ENCODE results near the gene HHIPL1.

HHIPL1 gene

GRCh38 chr14:99716091-99716849 is 71.3 kb downstream of the HHIPL1 start:
- Histone ChIP-seq H3K4me2 (ENCODE audit: insufficient read depth, low read length) (no peak overlapping the region), H3K9ac (ENCODE audit: low read depth, low read length) (no peak overlapping the region), H3K27me3 (ENCODE audit: insufficient read depth, low read length, poor library complexity) (no peaks in the 10 kb centered on the region), H2AFZ (ENCODE audit: low read depth, low read length) (no peak overlapping the region), H3K27ac (ENCODE audit: low read length) (no peak overlapping the region), H3K36me3 (ENCODE audit: insufficient read depth, low read length) (no peaks in the 10 kb centered on the region), H3K4me3 (ENCODE audit: low read depth in 1 of 2, low read length in 2 of 2) (no peak overlapping the region), H3K9me3 (ENCODE audit: insufficient read depth, low read length, severe bottlenecking) (no peaks in the 10 kb centered on the region), H3K4me1 (ENCODE audit: insufficient read depth, low read length) (no peaks in the 10 kb centered on the region), H3K79me2 (ENCODE audit: insufficient read depth, low read length) (no peaks in the 10 kb centered on the region), H4K20me1 (ENCODE audit: insufficient read depth, low read length) (no peaks in the 10 kb centered on the region)
- DNase-seq = no peak
- TF ChIP-seq CTCF (IDR thresholded peaks at IDR 0.05; ENCODE audit: borderline replicate concordance, extremely low read depth, low read length, poor library complexity, severe bottlenecking) (no peak), EZH2 (IDR thresholded peaks at IDR 0.05; ENCODE audit: borderline replicate concordance, low read depth, low read length, severe bottlenecking) (no peak)
- ATAC-seq (ENCODE audit: insufficient read depth, low read depth) = no peak

DNA sequence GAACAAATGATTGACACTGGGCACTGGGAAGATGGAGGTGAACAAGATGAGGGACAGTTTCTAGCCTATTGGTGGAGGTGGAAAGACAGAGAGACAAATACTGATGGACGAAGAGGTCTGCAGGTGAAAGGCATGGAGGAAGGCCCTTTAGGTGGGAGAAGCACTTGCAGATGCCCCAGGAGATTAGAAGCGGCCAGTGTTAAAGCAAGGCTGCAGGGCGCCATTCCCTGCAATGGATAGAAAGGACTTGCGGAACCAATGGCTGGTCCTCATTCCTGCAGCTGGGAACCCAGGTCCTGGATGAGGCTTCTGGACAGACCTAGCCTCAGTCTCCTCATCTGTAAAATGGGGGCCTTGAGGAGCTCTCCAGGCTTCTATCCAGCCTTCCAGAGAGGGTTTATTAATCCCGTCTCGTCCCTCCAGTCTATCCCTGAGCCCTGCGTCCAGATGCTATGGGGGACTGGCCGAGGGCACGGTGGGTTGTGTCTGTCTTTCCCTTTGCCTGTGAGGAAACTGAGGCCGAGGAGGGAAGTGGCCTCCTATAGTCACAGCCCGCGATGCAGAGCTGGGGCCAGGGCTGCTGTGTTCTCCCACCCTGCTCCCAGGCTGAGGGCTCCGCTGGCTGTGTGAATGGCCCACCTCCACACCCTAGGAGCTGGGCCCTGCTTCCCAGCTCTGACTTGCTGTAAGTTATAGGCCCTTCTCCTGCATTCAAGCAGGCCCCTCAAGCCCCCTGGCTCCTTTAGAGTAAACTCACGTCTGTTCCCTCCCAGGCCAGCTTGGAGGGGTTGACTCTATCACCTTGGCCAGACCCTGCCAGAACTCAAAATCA is 72.1 kb downstream of the HHIPL1 start:
- no peak for TF ChIP-seq EZH2 (IDR thresholded peaks at IDR 0.05; ENCODE audit: borderline replicate concordance, low read depth, low read length, severe bottlenecking)
- no peak for TF ChIP-seq CTCF (IDR thresholded peaks at IDR 0.05; ENCODE audit: borderline replicate concordance, extremely low read depth, low read length, poor library complexity, severe bottlenecking)
- H3K4me3 ChIP-seq (ENCODE audit: low read depth in 1 of 2, low read length in 2 of 2) = no peak overlapping the region
- no peaks in the 10 kb centered on the region for H3K9me3 ChIP-seq (ENCODE audit: insufficient read depth, low read length, severe bottlenecking)
- no peak overlapping the region for H3K27ac ChIP-seq (ENCODE audit: low read length)
- no peaks in the 10 kb centered on the region for H3K4me1 ChIP-seq (ENCODE audit: insufficient read depth, low read length)
- H3K9ac ChIP-seq (ENCODE audit: low read depth, low read length) = no peak overlapping the region
- no peaks in the 10 kb centered on the region for H3K36me3 ChIP-seq (ENCODE audit: insufficient read depth, low read length)
- no peak overlapping the region for H2AFZ ChIP-seq (ENCODE audit: low read depth, low read length)
- H3K79me2 ChIP-seq (ENCODE audit: insufficient read depth, low read length) = no peaks in the 10 kb centered on the region
- no peaks in the 10 kb centered on the region for H4K20me1 ChIP-seq (ENCODE audit: insufficient read depth, low read length)
- no peaks in the 10 kb centered on the region for H3K27me3 ChIP-seq (ENCODE audit: insufficient read depth, low read length, poor library complexity)
- ATAC-seq (ENCODE audit: insufficient read depth, low read depth) (no peak), DNase-seq (no peak)
- no peak overlapping the region for H3K4me2 ChIP-seq (ENCODE audit: insufficient read depth, low read length)

GRCh38 chr14:99717682-99718013 is 72.7 kb downstream of the HHIPL1 start:
- no peak for TF ChIP-seq CTCF (IDR thresholded peaks at IDR 0.05; ENCODE audit: borderline replicate concordance, extremely low read depth, low read length, poor library complexity, severe bottlenecking)
- no peak for TF ChIP-seq EZH2 (IDR thresholded peaks at IDR 0.05; ENCODE audit: borderline replicate concordance, low read depth, low read length, severe bottlenecking)
- no peak overlapping the region for H3K4me2 ChIP-seq (ENCODE audit: insufficient read depth, low read length)

More at GRCh38 chr14:99717682-99718013, 72.7 kb downstream of the HHIPL1 start:
- Histone ChIP-seq H3K4me1 (ENCODE audit: insufficient read depth, low read length) (no peaks in the 10 kb centered on the region), H3K36me3 (ENCODE audit: insufficient read depth, low read length) (no peaks in the 10 kb centered on the region), H3K9me3 (ENCODE audit: insufficient read depth, low read length, severe bottlenecking) (no peaks in the 10 kb centered on the region), H3K27ac (ENCODE audit: low read length) (no peak overlapping the region), H4K20me1 (ENCODE audit: insufficient read depth, low read length) (0 out of 2 replicates have a peak, but pooled peaks cover 1% of the 10 kb centered on the region), H3K9ac (ENCODE audit: low read depth, low read length) (no peak overlapping the region), H3K79me2 (ENCODE audit: insufficient read depth, low read length) (no peaks in the 10 kb centered on the region), H3K4me3 (ENCODE audit: low read depth in 1 of 2, low read length in 2 of 2) (no peak overlapping the region), H2AFZ (ENCODE audit: low read depth, low read length) (no peak overlapping the region), H3K27me3 (ENCODE audit: insufficient read depth, low read length, poor library complexity) (no peaks in the 10 kb centered on the region)
- ATAC-seq (ENCODE audit: insufficient read depth, low read depth) = no peak
- no peak for DNase-seq
